CMK (cell line): ENCODE results near the gene GJA5.

Experiments
- DNase-seq: peaks from one replicate; pipeline ENCODE4 v3.0.0-alpha.2; 2010; ENCODE audit warnings: low read depth

GJA5 gene

GRCh38 chr1:147726168-147726567, 34.2 kb downstream of the GJA5 start:
- DNase-seq: no peak

- DNase-seq: no peak
Measured at GRCh38 chr1:147725685-147726084, 34.7 kb downstream of the GJA5 start.

GRCh38 chr1:147723691-147724323, 36.6 kb downstream of the GJA5 start:
- peak; percentile 32 for DNase-seq

- no peak for DNase-seq
Measured at GRCh38 chr1:147722124-147722523, 38.3 kb downstream of the GJA5 start.

GRCh38 chr1:147721716-147722115, 38.7 kb downstream of the GJA5 start:
- no peak for DNase-seq

GRCh38 chr1:147720557-147720956, 39.8 kb downstream of the GJA5 start:
- no peak for DNase-seq

GRCh38 chr1:147719711-147720225, 40.6 kb downstream of the GJA5 start:
- DNase-seq: no peak

GRCh38 chr1:147719029-147719698, 41.2 kb downstream of the GJA5 start:
- no peak for DNase-seq

GRCh38 chr1:147717706-147718097, 42.7 kb downstream of the GJA5 start:
- DNase-seq: peak; percentile 50

- DNase-seq: no peak
Measured at GRCh38 chr1:147717051-147717705, 43.2 kb downstream of the GJA5 start.

GRCh38 chr1:147712605-147713004, 47.8 kb downstream of the GJA5 start:
- no peak for DNase-seq
